ENCODE results near the gene SNX6.
"Not testable (repeated sequence)": the region's sequence is repeated elsewhere in the genome, so short reads cannot be mapped to it uniquely, and the experiment has no call there.

DNA sequence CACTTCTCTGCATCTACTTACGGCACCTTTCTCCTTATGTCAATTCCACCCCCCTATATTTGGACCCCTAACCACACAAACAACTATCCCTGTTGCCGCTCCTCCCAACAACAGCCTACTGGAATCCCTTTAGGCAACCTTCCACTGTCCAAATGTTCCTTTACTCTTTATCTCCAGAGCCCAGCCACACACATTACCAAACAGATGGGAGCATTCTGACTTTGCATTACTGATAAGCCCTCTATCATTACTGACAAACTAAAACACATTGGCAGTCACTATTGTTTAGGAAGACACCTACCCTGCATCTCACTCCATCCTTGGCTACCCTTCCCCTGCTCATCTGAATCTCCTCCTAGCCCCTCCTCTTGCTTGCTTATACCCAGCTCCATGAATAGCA is 23.1 kb upstream of the SNX6 start:
- TF ChIP-seq, protein P1, sequence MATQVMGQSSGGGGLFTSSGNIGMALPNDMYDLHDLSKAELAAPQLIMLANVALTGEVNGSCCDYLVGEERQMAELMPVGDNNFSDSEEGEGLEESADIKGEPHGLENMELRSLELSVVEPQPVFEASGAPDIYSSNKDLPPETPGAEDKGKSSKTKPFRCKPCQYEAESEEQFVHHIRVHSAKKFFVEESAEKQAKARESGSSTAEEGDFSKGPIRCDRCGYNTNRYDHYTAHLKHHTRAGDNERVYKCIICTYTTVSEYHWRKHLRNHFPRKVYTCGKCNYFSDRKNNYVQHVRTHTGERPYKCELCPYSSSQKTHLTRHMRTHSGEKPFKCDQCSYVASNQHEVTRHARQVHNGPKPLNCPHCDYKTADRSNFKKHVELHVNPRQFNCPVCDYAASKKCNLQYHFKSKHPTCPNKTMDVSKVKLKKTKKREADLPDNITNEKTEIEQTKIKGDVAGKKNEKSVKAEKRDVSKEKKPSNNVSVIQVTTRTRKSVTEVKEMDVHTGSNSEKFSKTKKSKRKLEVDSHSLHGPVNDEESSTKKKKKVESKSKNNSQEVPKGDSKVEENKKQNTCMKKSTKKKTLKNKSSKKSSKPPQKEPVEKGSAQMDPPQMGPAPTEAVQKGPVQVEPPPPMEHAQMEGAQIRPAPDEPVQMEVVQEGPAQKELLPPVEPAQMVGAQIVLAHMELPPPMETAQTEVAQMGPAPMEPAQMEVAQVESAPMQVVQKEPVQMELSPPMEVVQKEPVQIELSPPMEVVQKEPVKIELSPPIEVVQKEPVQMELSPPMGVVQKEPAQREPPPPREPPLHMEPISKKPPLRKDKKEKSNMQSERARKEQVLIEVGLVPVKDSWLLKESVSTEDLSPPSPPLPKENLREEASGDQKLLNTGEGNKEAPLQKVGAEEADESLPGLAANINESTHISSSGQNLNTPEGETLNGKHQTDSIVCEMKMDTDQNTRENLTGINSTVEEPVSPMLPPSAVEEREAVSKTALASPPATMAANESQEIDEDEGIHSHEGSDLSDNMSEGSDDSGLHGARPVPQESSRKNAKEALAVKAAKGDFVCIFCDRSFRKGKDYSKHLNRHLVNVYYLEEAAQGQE (IDR thresholded peaks at IDR 0.05; ENCODE audit: unreplicated experiment): not testable (repeated sequence)
- TF ChIP-seq EZH2 (IDR thresholded peaks at IDR 0.05; ENCODE audit: low read depth, unreplicated experiment): not testable (repeated sequence)
- TF ChIP-seq, protein P2, sequence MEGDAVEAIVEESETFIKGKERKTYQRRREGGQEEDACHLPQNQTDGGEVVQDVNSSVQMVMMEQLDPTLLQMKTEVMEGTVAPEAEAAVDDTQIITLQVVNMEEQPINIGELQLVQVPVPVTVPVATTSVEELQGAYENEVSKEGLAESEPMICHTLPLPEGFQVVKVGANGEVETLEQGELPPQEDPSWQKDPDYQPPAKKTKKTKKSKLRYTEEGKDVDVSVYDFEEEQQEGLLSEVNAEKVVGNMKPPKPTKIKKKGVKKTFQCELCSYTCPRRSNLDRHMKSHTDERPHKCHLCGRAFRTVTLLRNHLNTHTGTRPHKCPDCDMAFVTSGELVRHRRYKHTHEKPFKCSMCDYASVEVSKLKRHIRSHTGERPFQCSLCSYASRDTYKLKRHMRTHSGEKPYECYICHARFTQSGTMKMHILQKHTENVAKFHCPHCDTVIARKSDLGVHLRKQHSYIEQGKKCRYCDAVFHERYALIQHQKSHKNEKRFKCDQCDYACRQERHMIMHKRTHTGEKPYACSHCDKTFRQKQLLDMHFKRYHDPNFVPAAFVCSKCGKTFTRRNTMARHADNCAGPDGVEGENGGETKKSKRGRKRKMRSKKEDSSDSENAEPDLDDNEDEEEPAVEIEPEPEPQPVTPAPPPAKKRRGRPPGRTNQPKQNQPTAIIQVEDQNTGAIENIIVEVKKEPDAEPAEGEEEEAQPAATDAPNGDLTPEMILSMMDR (conservative IDR thresholded peaks at IDR 0.05; ENCODE audit: low read depth in 2 of 2): not testable (repeated sequence)
